DMS114 treated with DMSO at 0.1 percent for 48 hours (cell line): ENCODE results near the gene CENPP.

ENCODE experiments used
- DNase-seq: peaks from one replicate; lab custom pipeline; 2025; ENCODE audit not compliant: unreplicated experiment; lab: John Stamatoyannopoulos, UW

The CENPP gene

DNA sequence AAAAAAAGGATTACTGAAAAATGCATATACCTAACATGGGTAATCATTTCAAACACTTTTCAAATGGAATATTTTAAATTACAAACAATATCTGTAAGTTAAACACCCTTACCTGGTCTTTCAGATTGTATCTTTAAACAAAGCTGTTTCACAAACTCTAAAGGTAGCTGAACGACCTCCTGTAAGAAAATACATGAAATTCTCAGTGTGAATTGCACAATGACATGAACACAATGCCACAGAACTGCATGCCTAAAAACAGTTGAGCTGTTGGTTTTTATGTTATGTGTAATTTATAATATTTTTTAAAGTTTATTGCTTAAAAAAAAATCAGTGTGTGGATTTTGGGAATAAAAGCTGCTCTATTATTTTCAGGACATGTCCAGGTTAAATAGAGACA, 326.7 kb downstream of the CENPP start:
- DNase-seq, result no peak

DNA sequence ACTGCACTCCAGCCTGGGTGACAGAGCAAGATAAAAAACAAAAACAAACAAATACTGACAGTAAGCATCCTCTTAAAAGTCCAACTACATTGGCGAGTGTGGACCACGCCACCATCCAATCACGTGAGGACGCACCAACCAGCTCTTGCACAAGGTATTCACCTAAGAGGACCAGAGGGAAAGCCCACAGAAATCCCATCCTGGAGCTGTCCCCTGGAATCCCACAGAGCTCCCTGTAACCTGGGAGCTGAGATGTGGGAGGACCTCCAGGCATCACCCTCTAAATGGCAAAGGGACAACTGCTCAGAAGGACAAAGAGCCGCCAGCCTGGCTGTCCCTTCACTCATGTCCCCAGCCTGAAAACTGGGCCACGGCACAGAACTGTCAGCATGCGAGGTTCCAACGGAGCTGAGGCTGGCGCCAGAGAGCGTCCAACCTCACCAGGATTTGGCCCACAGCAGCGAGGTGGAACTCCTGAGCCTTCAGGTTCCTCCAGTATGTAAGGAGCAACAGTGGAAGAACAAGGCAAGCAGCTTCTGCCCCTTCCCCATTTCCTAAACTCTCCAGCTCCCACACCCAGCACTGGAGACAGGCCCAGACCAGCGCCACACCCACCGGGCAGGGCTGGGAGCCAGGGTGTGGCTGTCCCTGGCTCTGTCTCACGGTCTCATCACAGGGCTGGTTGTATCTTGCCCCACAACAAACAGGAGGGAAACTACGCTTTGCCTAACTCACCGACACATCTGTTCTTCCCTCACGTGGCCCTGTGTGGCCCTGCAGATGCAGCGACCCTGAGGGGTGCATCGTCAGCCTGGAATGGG, 328.9 kb downstream of the CENPP start:
- DNase-seq, result no peak

DNA sequence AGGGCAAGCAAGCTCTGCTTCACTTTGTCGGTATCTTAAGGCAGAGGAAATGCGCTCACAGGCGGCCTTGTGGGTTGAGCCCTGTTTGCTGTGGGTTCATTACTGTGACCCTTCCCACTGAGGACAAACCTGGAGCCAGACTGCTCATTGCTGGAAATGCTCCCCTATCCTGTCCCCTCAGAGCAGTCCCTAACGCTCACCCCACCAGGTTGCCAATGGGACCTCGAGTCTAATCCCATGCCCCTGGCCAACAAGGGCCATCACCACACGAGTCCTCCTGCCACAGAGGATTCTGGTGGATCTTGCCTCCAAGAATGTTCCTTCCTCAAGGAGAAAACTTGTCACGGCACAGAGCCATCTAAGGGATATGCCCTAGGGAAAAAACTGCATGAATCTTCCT, 329.6 kb downstream of the CENPP start:
- DNase-seq, result no peak

DNA sequence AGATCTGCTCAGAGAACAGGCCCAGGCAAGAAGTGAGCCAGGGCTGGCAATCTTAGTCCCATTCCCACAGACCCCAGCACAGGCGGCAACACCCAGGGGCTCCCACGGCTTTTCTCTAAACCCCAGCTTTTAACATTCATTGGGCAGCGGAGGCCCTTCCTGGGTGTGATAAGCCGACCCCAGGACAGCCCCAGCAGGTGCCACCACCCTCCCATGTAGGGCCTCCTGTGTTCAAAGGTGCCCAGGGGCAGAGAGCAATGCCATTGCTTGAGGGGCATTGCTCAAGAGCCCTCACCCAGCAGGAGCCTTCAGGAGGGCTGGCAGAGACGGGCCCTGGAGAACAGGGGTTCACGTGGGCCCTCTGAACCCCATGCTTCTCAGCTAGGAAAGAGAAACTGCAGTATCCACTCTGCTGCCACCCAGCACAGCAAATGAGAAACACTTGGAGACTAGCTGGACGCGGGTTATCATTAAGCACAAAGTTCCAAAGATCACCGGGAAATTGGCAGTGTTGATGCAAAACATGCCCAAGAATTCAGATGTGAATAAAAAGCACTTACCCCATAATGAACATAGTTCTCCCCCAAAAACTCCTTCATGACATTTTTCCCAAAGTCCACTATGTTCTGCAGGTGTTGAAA, 330.3 kb downstream of the CENPP start:
- DNase-seq, result no peak

DNA sequence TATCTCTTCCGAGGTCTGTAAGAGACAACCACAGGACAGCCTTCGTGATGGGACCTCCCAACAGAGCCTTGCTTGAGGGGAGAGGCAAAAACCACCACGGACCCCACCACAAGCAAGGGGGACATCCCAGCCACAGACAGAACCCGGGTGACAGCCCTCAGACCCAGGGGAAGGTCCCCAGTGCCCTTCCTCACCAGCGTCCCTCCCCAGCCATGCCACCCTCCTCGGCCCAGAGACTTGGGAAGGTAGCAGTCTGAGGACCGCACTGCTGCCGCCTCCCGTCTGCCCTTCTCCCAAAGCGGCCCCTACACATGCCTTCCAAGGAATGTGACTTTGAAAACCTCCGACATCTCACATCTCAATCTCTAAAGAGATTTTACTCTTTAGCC, 330.8 kb downstream of the CENPP start:
- DNase-seq, result no peak

DNA sequence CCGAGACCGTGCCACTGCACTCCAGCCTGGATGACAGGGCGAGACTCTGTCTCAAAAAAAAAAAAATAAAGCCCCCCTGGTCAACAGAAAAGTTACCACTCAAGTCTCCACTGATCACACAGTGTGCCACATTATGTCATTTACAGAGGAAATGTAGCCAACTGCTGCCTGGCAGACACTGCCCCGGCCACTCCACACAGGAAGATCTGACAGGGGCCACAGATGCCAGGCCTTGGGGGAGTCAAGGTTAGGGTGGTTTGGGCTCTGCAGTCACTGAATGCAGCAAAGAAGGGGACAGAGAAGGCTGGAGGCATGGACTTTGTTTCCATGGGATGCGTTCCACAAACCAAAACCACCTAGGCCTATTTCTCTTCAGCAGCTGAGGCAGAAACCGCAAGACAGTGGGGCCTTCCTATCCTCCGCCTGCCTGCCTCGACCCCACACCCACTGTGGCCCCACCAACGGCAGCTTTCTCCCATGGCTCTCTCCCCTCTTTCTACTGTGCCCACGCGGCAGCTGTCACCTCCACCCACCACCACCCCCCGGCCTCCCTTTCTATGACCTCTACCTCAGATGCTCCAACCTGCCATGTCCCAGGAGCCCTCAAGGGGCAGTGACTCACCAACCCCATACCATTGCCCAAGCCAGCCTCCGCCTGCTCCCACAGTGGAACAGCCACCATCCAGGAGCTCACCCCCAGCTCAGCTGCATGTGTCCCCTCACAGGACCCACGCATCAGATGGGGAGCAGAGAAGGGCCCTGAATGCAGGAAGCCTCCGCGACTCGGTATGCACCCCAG, 331.7 kb downstream of the CENPP start:
- DNase-seq, result no peak

DNA sequence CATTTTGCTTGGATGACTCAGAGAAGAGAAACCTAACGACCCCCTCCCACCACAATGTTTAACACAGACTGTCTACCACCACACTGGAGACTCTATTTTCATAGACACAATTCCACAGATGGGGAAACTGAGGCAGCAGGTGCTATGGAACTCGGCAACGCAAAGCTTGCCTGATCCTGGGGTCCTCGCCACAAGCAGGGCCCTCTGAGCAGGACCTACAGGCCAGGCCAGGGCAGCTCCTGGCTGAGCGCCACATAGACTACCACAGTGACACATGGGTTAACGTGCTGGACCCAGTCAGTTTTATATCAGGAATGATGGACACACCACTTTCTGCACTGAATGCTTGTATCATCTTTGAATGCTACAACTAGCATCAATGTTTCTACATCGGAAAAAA, 332.4 kb downstream of the CENPP start:
- no peak for DNase-seq

DNA sequence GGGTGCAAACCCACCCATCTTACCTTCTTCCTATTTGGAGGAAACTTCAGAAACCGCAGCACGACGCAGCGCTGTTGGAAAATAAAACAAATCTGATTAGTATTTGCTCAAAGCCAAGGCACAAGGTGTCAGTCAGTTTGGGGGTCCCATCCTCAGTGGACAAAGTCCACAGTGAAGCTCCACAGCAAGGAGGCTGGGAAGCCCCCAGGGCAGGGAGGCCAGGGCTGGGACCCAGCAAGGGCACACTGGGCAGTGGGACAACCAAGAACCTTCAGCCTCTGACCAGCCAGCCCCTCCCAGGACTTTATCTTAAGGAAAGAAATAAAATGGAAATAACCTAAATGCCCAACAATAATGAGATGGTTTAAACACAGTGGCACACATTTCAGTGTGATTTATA, 332.9 kb downstream of the CENPP start:
- no peak for DNase-seq

DNA sequence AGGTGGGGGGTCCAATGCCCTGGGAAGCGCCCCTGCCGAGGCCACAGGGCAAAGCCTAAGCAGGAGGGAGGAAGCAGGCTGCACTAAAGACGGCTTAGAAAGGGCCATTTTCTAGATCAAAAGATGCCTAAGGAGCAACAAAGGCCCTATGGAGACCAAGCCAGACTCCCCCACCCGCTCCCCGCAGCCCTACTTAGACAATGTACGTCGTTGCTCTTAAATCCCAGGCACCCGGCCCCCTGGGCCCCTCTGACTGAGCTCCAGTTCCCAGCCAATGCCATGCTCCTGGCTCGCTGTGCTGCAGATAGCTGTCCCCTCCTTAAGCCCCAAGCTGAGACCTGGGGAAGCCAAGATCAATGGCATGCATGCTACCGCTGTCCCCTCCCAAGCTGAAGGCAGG, 333.8 kb downstream of the CENPP start:
- DNase-seq, result no peak

DNA sequence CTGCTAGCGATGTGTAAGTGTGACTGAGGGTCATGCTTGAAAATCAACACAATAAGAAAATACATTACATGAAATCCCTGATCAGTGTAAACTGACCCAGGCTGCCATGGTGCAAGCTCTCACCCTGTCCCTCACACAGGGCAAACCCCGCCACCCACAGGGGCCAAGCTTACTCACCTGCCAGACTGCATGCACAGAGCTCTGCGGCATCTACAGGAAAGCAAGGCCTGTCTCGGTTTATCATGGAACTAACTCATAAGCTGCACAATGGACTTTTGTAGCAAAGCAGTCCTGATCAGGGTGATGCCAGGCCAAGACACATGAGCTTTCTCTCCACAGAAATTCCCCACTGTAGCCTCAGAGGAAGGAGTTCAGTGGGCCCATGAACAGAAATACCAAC, 334.5 kb downstream of the CENPP start:
- no peak for DNase-seq

DNA sequence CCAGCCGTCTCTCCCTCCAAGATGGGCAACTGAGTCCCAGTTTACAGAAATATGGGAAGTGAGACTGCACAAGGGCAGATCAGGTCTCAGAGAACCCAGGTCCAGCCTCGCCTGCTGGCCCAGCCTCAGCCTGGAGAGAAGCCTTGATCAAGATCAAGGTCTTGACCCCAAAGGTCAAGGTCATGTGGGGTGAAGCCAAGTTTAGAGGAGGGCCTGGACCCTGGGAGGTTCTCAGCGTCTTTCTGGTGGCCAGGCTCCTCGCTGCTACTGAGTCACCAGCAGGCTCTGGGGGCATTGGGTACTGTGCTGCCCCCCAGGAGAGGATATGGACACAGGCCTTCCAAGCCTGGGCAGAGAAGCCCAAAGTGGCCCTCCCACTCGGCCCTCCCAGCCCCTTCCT, 335.4 kb downstream of the CENPP start:
- no peak for DNase-seq

DNA sequence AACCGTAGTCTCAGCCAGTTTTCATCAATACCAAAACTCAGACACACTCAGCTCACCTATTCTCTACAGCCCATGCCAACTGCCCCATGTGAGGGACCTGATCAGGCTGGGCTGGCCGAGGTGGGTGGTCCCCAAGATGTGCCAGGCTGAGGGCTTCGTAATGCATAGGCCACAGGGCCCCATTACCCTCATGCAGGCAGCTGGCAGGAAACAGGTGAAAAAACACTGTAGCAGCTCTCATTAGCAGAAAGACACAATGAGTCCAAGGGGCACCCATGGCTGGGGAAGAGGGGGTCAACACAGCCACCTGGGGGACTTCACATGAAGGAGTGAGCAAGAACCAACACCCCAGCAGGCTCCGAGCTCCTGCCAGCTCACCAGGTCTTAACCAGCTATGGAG, 336.0 kb downstream of the CENPP start:
- DNase-seq, result no peak

DNA sequence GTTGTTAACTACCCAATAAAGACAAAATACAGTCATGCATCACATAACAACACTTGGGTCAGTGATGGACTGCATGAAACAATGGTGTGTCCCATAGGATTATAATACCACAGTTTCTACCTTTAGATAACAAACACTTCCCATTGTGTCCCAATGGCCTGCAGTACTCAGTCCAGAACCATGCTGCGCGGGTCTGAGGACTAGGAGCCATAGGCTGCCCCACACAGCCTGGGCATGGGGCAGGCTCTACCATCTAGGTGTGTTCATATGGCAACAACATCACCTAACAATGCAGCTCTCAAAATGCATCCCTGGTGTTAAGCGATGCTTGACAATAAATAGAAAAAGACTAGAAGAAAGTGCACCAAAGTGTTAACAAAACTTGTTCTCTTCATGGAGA, 337.4 kb downstream of the CENPP start:
- no peak for DNase-seq

DNA sequence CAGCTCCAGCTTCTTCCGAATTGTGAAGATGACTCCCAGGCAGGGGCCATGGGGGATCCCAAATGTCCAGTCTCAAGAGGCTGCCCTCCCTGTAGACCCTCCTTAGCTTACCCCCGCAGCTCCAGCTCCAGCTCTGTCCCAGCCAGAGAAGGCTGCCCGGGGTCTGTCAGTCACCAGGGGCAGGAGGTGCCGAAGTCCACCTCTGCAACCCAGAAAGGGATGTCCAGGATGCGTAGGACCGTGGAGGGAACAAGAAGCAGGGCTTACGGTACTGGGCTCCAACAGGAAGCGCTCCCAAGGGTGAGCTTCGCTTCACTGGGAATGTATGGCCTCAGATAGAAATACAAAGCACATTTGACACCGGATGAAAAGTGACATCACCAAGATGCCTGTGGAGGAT, 338.2 kb downstream of the CENPP start:
- no peak for DNase-seq

DNA sequence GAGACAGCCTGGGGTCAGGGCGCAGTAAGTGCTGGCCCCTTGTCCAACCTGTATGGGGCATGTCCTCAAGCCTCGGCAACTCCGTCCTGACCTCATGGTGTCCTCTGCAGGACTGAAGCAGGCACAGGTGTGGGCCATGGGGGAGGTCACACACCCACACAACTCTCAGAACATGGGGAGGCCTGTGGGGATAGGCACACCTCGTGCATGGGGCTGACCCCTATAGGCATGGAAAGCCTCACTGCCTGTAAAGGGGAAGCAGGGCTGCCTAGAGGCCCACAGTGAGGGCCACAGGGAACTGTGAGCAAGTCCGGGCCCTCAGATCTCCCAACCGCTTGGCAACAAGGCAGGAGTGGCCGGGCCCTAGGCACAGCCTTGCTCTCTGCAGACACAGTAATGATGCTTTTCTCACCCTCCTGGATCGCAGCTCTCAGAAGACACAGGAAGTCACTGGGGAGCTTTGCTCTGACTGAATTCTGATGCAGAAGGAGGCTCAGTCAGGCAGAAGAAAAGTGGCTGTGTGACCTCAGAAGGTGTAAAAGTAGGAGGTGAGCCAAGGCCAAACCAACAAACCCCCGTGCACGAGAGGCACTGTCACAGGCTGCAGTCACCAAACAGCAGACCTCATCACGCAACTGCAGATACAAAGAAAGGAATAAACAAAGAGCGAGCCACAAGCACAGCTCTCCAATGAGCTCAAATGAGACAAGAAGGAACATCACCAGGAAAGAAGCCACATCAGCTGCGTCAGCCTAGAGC, 338.8 kb downstream of the CENPP start:
- no peak for DNase-seq

DNA sequence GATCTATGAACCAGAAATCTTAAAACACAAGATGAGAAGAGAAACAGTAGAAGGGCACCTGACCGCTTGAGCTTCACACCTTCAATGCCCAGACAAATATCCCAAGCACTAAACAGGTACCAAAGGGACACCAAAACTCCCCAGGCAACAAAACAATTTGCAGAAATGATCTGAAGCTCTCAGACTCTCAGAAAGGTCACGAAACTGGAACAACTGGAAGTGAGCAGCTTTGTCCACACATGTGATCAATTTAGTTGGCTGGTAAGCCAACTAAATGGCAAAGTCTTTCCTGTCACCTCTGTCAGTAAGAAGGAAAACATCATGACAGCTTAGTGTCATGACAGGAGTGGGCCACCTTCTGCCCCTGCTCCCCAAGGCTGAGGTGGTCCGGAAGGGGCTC, 340.1 kb downstream of the CENPP start:
- no peak for DNase-seq

DNA sequence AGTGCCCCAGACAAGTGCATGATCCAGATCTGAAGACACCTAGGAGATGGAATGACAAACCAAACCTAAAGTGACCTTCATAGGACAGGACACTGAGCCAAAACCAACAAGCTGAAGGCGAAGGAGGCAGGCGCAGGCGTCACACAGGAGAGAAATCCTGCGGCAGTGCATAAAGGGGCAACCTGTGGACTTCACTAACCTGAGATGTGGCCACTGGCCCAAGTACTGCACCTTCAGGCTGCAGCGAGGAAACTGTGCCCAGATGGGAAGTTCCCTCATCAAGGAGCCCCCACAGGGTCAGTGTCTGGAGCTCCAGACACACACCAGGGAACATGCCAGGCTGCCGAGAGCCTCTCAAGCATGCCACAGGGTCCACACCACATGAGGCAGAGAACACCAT, 340.5 kb downstream of the CENPP start:
- DNase-seq, result no peak

DNA sequence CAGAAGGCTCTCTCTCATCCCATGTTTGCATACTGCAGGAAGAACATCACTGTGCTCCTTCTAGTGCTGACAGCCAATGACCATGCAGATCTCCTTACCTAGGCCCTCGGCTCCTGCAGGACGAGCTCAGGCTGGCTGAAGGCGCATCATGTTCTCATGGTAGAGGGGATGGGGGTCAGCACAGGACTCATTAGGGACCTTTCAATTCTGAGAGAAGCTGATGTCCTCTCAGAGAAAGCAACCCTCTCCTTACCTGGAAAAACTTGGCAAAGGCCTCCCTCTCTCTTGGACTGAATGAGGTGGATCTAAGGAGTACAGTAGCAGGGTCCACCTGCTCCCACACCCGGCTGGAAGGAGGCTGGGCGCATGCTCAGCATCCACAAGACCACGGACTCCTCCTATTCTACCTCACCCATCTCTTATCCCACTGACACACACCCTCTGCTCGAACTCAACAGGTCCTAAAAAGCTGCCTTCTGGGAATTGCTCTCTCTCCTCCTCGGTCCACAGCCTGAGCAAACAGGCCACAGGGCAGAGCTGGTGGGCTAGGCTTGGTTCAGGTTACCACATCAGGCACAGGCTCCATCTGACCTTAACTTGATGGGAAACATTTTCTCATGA, 341.3 kb downstream of the CENPP start:
- DNase-seq, result no peak

DNA sequence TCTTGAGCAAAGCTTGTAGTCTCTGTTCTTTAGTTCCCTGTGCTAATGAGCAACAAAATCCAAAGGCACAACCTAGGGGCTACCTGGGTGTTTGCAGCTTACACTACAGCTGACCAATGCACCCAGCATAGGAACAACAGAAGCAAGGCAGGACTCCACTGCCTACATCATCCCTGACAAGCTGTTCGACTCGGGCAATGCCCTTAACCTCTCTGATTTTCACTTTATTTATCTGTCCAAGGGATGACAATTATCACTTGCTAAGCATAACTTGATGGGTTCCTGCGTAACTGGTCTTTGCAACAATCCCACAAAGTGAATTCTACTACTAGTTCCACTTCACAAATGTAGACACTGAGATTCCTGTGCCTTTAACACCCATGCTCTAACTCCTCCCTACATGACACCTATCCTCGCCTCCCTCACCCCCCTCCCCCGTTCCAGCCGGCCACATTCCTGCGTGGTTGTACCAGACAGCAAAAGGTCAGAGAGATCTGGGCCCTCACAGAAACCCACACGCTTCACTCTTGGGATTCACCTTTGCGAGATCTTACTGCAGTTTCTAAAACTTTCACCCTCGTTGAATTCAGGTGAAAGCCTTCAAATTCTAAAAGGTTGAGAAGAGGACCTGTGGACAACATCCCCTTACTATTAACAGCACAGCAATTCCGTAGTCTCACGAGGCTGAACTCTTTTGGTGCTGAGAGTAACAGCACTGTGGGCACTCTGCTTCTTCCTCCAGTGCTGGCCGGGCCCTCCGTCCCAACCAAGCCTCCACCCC, 343.2 kb downstream of the CENPP start:
- no peak for DNase-seq

DNA sequence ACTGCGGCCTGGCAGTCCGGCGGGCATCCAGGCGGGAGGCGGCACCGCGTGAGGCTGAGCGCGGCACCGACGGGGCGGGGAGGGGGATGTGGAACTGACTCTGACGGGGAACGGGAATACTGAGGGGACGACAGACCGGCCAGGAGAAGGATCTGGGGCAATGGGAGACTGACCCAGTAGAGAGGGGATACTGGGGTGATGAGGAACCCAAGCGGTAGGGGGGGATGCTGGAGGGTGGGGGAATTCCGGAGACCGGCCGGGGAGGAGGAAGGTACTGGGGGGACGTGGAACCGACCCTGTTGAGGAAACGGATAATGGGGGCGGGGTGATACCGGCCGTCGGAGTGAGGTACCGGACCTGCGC, 343.8 kb downstream of the CENPP start:
- DNase-seq, result no peak
